ENCODE measurements around the gene TP63. TPM values are rescaled to one million over a fixed set of nuclear protein-coding genes. Genes with fewer than 3 reads are reported as not detected.

Gene TP63
- total RNA-seq, 1 experiment from 2014 or later: 41.9 TPM

GRCh38 chr3:189630767-189631372 is 319 bp upstream of the TP63 start:
- peaks cover 6% of the 10 kb centered on the region for H3K36me3 Mint-ChIP-seq (ENCODE audit: insufficient read depth, unreplicated experiment)
- no peaks in the 10 kb centered on the region for H3K27me3 Mint-ChIP-seq (ENCODE audit: insufficient read depth, unreplicated experiment)
- BruUV-seq (replicated peaks): no TSS peak
- H3K4me3 Mint-ChIP-seq (ENCODE audit: unreplicated experiment): no peak overlapping the region
- no peak overlapping the region for H3K27ac Mint-ChIP-seq (ENCODE audit: low read depth, unreplicated experiment)
- POLR2A ChIA-PET: interaction anchor here (0.5 to 2.4 kb wide), 7 partner anchors 9 to 464 kb away, joined by 3 to 10 read pairs (median 3); no protein-coding TSS in a partner anchor
- CTCF ChIA-PET: interaction anchor here (1.0 kb wide), 2 partner anchors 79 to 125 kb away, joined by 4 to 5 read pairs; no protein-coding TSS in a partner anchor
- TF ChIP-seq CTCF (IDR thresholded peaks at IDR 0.05; ENCODE audit: unreplicated experiment): no peak
- H3K9me3 Mint-ChIP-seq (ENCODE audit: unreplicated experiment): no peaks in the 10 kb centered on the region
- intact Hi-C loops (cut with micrococcal nuclease): no loop called here
- DNase-seq (ENCODE audit: unreplicated experiment): no peak
- peaks cover 9% of the 10 kb centered on the region for H3K4me1 Mint-ChIP-seq (ENCODE audit: insufficient read depth, unreplicated experiment)

DNA sequence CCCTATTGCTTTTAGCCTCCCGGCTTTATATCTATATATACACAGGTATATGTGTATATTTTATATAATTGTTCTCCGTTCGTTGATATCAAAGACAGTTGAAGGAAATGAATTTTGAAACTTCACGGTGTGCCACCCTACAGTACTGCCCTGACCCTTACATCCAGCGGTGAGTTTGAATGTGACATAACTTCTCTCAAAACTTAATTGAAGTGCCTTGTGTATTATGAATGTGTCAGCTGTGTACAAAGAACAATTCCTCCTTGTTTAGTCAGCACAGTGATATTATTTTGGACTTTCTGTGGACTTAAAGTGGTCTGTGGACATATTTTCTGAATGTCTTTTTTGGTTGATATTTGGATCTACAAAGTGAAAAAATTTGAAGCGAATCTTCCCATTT is 220 bp downstream of the TP63 start:
- no peaks in the 10 kb centered on the region for H3K27me3 Mint-ChIP-seq (ENCODE audit: insufficient read depth, unreplicated experiment)
- BruUV-seq (replicated peaks): no TSS peak
- POLR2A ChIA-PET: interaction anchor here (0.6 to 2.4 kb wide), 4 partner anchors 15 to 464 kb away, joined by 3 to 5 read pairs (median 3); no protein-coding TSS in a partner anchor
- H3K36me3 Mint-ChIP-seq (ENCODE audit: insufficient read depth, unreplicated experiment): peaks cover 6% of the 10 kb centered on the region
- CTCF ChIA-PET: no interaction called here
- H3K4me1 Mint-ChIP-seq (ENCODE audit: insufficient read depth, unreplicated experiment): peaks cover 9% of the 10 kb centered on the region
- H3K27ac Mint-ChIP-seq (ENCODE audit: low read depth, unreplicated experiment): no peak overlapping the region
- H3K9me3 Mint-ChIP-seq (ENCODE audit: unreplicated experiment): no peaks in the 10 kb centered on the region
- no peak for DNase-seq (ENCODE audit: unreplicated experiment)
- intact Hi-C loops (cut with micrococcal nuclease): no loop called here
- H3K4me3 Mint-ChIP-seq (ENCODE audit: unreplicated experiment): no peak overlapping the region
- no peak for TF ChIP-seq CTCF (IDR thresholded peaks at IDR 0.05; ENCODE audit: unreplicated experiment)

- H3K27ac Mint-ChIP-seq (ENCODE audit: low read depth, unreplicated experiment): no peak overlapping the region
- H3K4me1 Mint-ChIP-seq (ENCODE audit: insufficient read depth, unreplicated experiment): peaks cover 9% of the 10 kb centered on the region
- no peak for DNase-seq (ENCODE audit: unreplicated experiment)
- no peaks in the 10 kb centered on the region for H3K27me3 Mint-ChIP-seq (ENCODE audit: insufficient read depth, unreplicated experiment)
- H3K9me3 Mint-ChIP-seq (ENCODE audit: unreplicated experiment): no peaks in the 10 kb centered on the region
- no peak overlapping the region for H3K4me3 Mint-ChIP-seq (ENCODE audit: unreplicated experiment)
- TF ChIP-seq CTCF (IDR thresholded peaks at IDR 0.05; ENCODE audit: unreplicated experiment): no peak
- CTCF ChIA-PET: no interaction called here
- BruUV-seq (replicated peaks): no TSS peak
- peaks cover 6% of the 10 kb centered on the region for H3K36me3 Mint-ChIP-seq (ENCODE audit: insufficient read depth, unreplicated experiment)
- POLR2A ChIA-PET: interaction anchor here (0.7 to 0.9 kb wide), 2 partner anchors 9 to 1754 kb away, joined by 3 to 6 read pairs; no protein-coding TSS in a partner anchor
- intact Hi-C loops (cut with micrococcal nuclease): no loop called here
Observed at GRCh38 chr3:189632242-189632641, 1.1 kb downstream of the TP63 start.

GRCh38 chr3:189635339-189635738 is 4.2 kb downstream of the TP63 start:
- Mint-ChIP-seq H3K36me3 (ENCODE audit: insufficient read depth, unreplicated experiment) (no peaks in the 10 kb centered on the region), H3K4me3 (ENCODE audit: unreplicated experiment) (no peak overlapping the region), H3K27me3 (ENCODE audit: insufficient read depth, unreplicated experiment) (no peaks in the 10 kb centered on the region), H3K9me3 (ENCODE audit: unreplicated experiment) (no peaks in the 10 kb centered on the region), H3K27ac (ENCODE audit: low read depth, unreplicated experiment) (no peak overlapping the region), H3K4me1 (ENCODE audit: insufficient read depth, unreplicated experiment) (peaks cover under 1% of the 10 kb centered on the region)
- CTCF ChIA-PET: interaction anchor here (0.6 kb wide), 1 partner anchor 27 kb away, joined by 3 read pairs; no protein-coding TSS in a partner anchor
- POLR2A ChIA-PET: no interaction called here
- intact Hi-C loops (cut with micrococcal nuclease): no loop called here
- no peak for TF ChIP-seq CTCF (IDR thresholded peaks at IDR 0.05; ENCODE audit: unreplicated experiment)
- BruUV-seq (replicated peaks): no TSS peak
- DNase-seq (ENCODE audit: unreplicated experiment): no peak
